ENCODE results near the gene POLR1E.

DNA sequence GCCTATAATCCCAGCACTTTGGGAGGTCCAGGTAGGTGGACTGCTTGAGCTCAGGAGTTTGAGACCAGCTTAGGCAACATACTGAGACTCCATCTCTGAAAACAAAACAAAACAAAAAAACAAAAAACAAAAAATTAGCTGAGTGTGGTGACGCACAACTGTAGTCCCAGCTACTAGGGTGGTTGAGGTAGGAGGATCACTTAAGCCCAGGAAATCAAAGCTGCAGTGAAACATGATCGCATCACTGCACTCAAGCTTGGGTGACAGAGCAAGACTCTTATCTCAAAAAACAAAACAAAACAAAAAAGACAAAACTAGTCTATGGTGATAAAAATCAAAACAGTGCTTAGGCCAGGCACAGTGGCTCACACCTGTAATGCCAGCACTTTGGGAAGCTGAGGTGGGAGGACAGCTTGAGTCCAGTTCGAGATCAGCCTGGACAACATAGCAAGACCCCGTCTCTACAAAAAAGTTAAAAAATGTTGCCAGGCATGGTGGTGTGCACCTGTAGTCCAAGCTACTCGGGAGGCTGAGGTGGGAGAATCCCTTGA lies 61.7 kb downstream of the POLR1E start:
- TF ChIP-seq, protein P1, sequence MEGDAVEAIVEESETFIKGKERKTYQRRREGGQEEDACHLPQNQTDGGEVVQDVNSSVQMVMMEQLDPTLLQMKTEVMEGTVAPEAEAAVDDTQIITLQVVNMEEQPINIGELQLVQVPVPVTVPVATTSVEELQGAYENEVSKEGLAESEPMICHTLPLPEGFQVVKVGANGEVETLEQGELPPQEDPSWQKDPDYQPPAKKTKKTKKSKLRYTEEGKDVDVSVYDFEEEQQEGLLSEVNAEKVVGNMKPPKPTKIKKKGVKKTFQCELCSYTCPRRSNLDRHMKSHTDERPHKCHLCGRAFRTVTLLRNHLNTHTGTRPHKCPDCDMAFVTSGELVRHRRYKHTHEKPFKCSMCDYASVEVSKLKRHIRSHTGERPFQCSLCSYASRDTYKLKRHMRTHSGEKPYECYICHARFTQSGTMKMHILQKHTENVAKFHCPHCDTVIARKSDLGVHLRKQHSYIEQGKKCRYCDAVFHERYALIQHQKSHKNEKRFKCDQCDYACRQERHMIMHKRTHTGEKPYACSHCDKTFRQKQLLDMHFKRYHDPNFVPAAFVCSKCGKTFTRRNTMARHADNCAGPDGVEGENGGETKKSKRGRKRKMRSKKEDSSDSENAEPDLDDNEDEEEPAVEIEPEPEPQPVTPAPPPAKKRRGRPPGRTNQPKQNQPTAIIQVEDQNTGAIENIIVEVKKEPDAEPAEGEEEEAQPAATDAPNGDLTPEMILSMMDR (IDR thresholded peaks at IDR 0.05; ENCODE audit: insufficient read depth, low read length): no peak
- TF ChIP-seq POLR2AphosphoS5 (IDR thresholded peaks at IDR 0.05; ENCODE audit: low read depth): no peak
- no peak for TF ChIP-seq GABPA (IDR thresholded peaks at IDR 0.05; ENCODE audit: low read depth)
- TF ChIP-seq SPI1 (IDR thresholded peaks at IDR 0.05; ENCODE audit: borderline replicate concordance, low read depth): no peak

Measured in HL-60 (cell line).